ENCODE data around the gene PCNX2.

DNA sequence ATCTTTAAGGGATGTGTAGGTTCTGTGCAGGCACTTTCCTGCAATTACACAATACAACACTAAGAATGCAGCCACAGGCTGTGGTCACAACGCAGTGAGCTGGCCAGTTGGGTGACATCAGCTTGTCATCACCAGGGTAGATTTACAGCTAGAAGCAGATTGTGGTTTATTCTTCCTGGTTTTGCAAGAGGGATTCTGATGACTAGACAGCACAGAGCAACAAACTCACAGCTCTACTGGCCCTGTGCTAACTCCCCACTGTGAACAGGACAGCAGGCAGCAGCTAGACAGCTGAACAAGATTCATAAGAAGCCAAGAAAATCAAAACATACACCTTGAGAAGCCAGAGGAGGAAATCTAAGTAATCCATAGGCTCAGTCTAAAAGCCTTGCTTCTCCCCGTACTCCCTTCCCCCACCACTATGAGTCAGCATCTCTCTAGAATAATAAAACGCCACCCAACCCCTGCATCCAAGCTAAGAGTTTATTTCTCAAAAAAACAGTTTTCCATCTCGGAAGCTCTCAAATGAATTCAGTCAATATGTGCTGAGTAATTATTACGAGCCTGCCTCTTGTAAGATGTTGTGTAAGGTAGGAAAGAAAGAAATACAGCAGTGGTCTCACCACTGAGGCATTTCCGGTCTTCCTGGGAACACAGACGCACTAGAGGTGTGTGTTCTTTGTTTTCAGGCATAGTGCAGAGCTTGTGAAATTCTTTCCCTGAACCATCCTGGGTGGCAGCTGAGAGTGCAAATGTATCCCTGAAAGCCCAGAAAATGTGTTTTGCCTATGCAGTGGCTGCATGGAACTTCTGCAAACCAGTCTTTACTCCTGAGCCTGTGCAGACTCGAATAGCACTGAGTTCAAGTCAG is 182.3 kb downstream of the PCNX2 start:
- TF ChIP-seq, protein P1, sequence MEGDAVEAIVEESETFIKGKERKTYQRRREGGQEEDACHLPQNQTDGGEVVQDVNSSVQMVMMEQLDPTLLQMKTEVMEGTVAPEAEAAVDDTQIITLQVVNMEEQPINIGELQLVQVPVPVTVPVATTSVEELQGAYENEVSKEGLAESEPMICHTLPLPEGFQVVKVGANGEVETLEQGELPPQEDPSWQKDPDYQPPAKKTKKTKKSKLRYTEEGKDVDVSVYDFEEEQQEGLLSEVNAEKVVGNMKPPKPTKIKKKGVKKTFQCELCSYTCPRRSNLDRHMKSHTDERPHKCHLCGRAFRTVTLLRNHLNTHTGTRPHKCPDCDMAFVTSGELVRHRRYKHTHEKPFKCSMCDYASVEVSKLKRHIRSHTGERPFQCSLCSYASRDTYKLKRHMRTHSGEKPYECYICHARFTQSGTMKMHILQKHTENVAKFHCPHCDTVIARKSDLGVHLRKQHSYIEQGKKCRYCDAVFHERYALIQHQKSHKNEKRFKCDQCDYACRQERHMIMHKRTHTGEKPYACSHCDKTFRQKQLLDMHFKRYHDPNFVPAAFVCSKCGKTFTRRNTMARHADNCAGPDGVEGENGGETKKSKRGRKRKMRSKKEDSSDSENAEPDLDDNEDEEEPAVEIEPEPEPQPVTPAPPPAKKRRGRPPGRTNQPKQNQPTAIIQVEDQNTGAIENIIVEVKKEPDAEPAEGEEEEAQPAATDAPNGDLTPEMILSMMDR (IDR thresholded peaks at IDR 0.05; ENCODE audit: insufficient read depth, low read length, poor library complexity, severe bottlenecking): no peak
- no peak for TF ChIP-seq EZH2phosphoT487 (conservative IDR thresholded peaks at IDR 0.05; ENCODE audit: low read length)
